ENCODE measurements around the gene TRMO. TPM values are rescaled to one million over a fixed set of nuclear protein-coding genes. Genes with fewer than 3 reads are reported as not detected.
A peak's percentile ranks its signal among the peaks of the same experiment; 100 is the strongest.

The TRMO gene
- total RNA-seq, 2 experiments from 2014 or later = 14.9 to 15.4 TPM

- Mint-ChIP-seq H3K36me3 (peaks cover 3% of the 10 kb centered on the region), H3K9me3 (ENCODE audit: low read depth) (peaks cover 11% of the 10 kb centered on the region), H3K4me3 (no peak overlapping the region), H3K27ac (no peak overlapping the region), H3K4me1 (peaks cover under 1% of the 10 kb centered on the region), H3K27me3 (peaks cover 77% of the 10 kb centered on the region)
- ATAC-seq (no peak), DNase-seq (no peak)
- CTCF ChIA-PET = interaction anchor here (3.2 kb wide), 1 partner anchor 38 kb away, joined by 11 read pairs; no protein-coding TSS in a partner anchor
These were observed 59.0 kb downstream of the TRMO start for GRCh38 chr9:97863314-97863713.

DNA sequence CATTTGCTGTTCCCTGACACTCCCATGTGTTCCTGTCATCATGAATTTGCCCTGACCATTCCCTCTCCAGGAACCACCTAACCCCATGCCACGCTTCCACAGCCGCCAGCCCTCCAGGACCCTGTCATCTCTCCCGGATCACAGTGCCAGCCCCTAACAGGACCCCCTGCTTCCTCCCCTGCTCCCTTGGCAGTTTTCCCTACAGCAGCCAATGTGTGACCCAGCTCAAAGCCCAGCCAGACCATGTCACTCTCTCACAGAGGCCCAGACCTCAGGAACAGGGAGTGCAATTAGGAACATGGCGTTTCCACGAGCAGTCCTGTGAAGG, 61.2 kb downstream of the TRMO start:
- peaks cover 2% of the 10 kb centered on the region for H3K36me3 Mint-ChIP-seq
- peaks cover 2% of the 10 kb centered on the region for H3K9me3 Mint-ChIP-seq (ENCODE audit: low read depth)
- no peak overlapping the region for H3K27ac Mint-ChIP-seq
- CTCF ChIA-PET = no interaction called here
- ATAC-seq (no peak), DNase-seq (no peak)
- no peak overlapping the region for H3K4me3 Mint-ChIP-seq
- peaks cover 88% of the 10 kb centered on the region for H3K27me3 Mint-ChIP-seq
- H3K4me1 Mint-ChIP-seq = peaks cover 4% of the 10 kb centered on the region

- H3K9me3 Mint-ChIP-seq (ENCODE audit: low read depth) = no peaks in the 10 kb centered on the region
- DNase-seq = no peak
- no peaks in the 10 kb centered on the region for H3K36me3 Mint-ChIP-seq
- ATAC-seq = no peak
- CTCF ChIA-PET = no interaction called here
- no peak overlapping the region for H3K4me3 Mint-ChIP-seq
- H3K27me3 Mint-ChIP-seq = peaks cover 88% of the 10 kb centered on the region
- H3K27ac Mint-ChIP-seq = no peak overlapping the region
- peaks cover 4% of the 10 kb centered on the region for H3K4me1 Mint-ChIP-seq
These were observed 61.7 kb downstream of the TRMO start for GRCh38 chr9:97860451-97861147.

DNA sequence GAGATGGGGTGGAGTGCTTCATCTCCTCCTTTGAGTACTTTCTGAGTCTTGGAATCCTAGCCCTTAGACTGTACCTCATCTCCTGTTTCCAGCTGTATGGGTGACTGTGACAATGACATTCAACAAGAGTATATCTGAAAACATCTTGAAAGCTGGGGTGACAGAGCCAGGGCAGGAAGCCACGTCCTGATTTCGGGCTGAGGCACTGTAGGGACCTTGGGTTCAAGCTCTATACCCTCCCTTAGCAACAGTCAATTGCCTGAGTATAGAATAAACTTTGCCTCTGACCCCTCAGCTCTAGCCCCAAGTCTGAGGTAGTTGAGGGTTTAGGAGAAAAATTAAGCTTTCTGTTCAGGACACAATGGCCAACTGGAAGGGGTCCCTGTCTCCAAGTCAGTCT, 63.0 kb downstream of the TRMO start:
- no peak overlapping the region for H3K4me3 Mint-ChIP-seq
- peaks cover 4% of the 10 kb centered on the region for H3K4me1 Mint-ChIP-seq
- peaks cover 85% of the 10 kb centered on the region for H3K27me3 Mint-ChIP-seq
- DNase-seq = no peak
- ATAC-seq = no peak
- H3K27ac Mint-ChIP-seq = no peak overlapping the region
- CTCF ChIA-PET = interaction anchor here (0.9 to 1.7 kb wide), 2 partner anchors 10 to 31 kb away, joined by 3 to 4 read pairs; no protein-coding TSS in a partner anchor
- no peaks in the 10 kb centered on the region for H3K36me3 Mint-ChIP-seq
- H3K9me3 Mint-ChIP-seq (ENCODE audit: low read depth) = no peaks in the 10 kb centered on the region

DNA sequence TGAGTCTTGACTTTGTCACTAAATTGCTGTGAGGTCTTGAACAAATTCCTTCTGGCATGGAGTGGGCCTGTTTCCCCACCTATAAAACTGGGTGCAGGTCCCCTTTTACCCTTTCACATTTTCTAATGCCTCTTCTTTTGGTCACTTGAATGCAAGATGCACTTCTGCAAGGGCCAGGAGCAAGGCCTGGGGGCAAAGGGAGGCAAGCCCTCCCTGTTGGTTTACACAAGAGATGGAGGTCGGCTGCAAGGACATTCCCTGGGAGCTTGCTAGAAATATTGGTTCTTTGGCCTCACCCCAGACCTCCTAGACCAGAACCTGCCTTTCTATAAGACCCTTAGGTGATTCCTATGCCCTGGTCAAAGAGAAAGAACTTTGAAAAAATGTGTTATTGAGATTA, 63.5 kb downstream of the TRMO start:
- ATAC-seq (no peak), DNase-seq (no peak)
- H3K27ac Mint-ChIP-seq = no peak overlapping the region
- H3K4me3 Mint-ChIP-seq = no peak overlapping the region
- CTCF ChIA-PET = interaction anchor here (0.9 to 1.7 kb wide), 2 partner anchors 9 to 32 kb away, joined by 3 to 4 read pairs; no protein-coding TSS in a partner anchor
- H3K4me1 Mint-ChIP-seq = peaks cover 7% of the 10 kb centered on the region
- no peaks in the 10 kb centered on the region for H3K9me3 Mint-ChIP-seq (ENCODE audit: low read depth)
- H3K27me3 Mint-ChIP-seq = peaks cover 85% of the 10 kb centered on the region
- peaks cover 2% of the 10 kb centered on the region for H3K36me3 Mint-ChIP-seq

- DNase-seq (no peak), ATAC-seq (no peak)
- CTCF ChIA-PET = interaction anchor here (1.7 kb wide), 1 partner anchor 32 kb away, joined by 4 read pairs; no protein-coding TSS in a partner anchor
- H3K4me1 Mint-ChIP-seq = peaks cover 7% of the 10 kb centered on the region
- peaks cover 86% of the 10 kb centered on the region for H3K27me3 Mint-ChIP-seq
- H3K9me3 Mint-ChIP-seq (ENCODE audit: low read depth) = no peaks in the 10 kb centered on the region
- no peak overlapping the region for H3K4me3 Mint-ChIP-seq
- H3K27ac Mint-ChIP-seq = no peak overlapping the region
- H3K36me3 Mint-ChIP-seq = peaks cover 2% of the 10 kb centered on the region
These were observed 63.9 kb downstream of the TRMO start for GRCh38 chr9:97858393-97858713.

DNA sequence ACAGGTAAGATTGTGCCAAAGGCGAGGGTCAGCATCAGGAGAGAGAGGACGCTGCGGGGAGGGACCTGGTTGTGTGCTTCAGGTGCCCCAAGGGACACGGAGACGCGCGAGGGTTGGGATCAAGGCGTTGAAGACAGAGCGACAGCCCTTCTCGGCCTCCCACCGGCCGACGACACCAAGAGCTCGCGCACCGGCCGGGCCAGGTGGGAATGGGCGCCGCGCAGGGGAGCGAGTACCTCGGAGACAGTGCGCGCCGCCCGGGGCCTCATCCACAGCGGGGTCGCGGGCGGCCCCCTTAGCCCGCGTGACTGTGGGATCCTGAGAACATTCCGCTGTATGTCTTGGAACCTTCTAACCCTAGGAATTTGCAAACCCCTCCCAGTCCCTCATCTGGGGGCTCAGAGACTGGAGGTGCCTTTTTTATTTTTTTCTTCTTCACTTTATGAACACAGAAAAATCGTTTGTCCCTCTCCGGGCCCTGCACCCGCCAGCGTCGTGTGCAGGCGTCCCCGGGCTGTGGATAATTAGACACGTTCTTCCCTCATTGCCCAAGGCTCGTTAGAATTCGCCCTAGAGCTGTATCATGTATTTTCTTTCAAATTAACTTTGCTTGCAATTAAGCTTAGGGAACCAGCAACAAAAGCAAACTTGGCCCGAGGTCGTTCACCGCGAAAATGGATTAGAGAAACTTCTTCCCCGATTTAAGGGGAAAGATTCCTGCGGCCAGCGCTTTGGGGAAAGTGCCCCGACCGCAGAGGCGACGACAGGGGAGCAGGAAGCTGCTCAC, 64.5 kb downstream of the TRMO start:
- no peak for ATAC-seq
- Mint-ChIP-seq H3K9me3 (ENCODE audit: low read depth) (no peaks in the 10 kb centered on the region), H3K4me3 (no peak overlapping the region), H3K27me3 (peaks cover 85% of the 10 kb centered on the region), H3K36me3 (peaks cover 2% of the 10 kb centered on the region), H3K4me1 (peaks cover 9% of the 10 kb centered on the region), H3K27ac (no peak overlapping the region)
- no peak for DNase-seq
- CTCF ChIA-PET = interaction anchor here (1.7 kb wide), 1 partner anchor 33 kb away, joined by 4 read pairs; no protein-coding TSS in a partner anchor

DNA sequence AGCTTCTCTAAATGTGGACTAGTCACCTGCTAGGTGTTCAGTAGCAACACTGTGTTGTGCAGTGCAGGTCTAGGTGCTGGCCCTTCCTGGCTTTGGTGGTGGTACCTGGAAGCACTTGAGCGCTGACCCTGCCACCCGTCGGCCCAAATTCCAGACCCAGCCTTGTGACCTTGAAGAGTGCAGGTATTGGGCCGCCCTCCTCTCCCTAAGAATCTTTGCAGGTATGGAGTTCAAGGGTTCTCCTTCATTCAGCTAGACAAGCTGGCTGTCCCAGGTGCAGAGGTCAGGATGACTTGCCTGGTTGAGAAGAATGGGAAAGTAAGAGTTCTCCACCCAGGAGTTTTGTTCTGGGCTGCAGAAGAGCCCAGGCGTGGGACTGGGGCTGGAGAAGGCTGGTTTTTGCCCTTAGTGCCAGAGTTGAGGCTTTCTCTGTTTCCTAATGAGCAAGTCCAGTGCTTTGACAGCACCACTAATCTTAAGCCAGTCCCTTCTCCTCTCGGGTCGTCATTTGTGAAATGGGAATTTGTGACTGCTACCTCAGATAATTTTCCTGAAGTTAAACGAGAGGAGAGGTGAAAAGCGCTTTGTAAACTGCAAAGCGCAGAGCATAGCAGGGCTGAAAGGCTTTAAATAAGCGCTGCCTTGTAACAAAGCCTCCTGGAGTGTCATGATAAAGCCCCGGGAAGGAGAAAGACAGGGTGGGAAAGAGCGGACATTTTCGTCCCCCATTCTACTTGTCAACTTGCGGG, 65.3 kb downstream of the TRMO start:
- ATAC-seq = no peak
- no peaks in the 10 kb centered on the region for H3K9me3 Mint-ChIP-seq (ENCODE audit: low read depth)
- no peak overlapping the region for H3K4me3 Mint-ChIP-seq
- DNase-seq = no peak
- H3K36me3 Mint-ChIP-seq = peaks cover 2% of the 10 kb centered on the region
- H3K27me3 Mint-ChIP-seq = peaks cover 85% of the 10 kb centered on the region
- H3K4me1 Mint-ChIP-seq = peaks cover 9% of the 10 kb centered on the region
- CTCF ChIA-PET = no interaction called here
- no peak overlapping the region for H3K27ac Mint-ChIP-seq

GRCh38 chr9:97855899-97856298, 66.4 kb downstream of the TRMO start:
- H3K27ac Mint-ChIP-seq = no peak overlapping the region
- no peak overlapping the region for H3K4me3 Mint-ChIP-seq
- H3K27me3 Mint-ChIP-seq = peaks cover 84% of the 10 kb centered on the region
- no peak for ATAC-seq
- peaks cover 12% of the 10 kb centered on the region for H3K4me1 Mint-ChIP-seq
- H3K9me3 Mint-ChIP-seq (ENCODE audit: low read depth) = no peaks in the 10 kb centered on the region
- no peak for DNase-seq
- CTCF ChIA-PET = no interaction called here
- H3K36me3 Mint-ChIP-seq = peaks cover 2% of the 10 kb centered on the region

- peaks cover 12% of the 10 kb centered on the region for H3K4me1 Mint-ChIP-seq
- CTCF ChIA-PET = no interaction called here
- ATAC-seq = no peak
- no peak for DNase-seq
- peaks cover 2% of the 10 kb centered on the region for H3K36me3 Mint-ChIP-seq
- no peaks in the 10 kb centered on the region for H3K9me3 Mint-ChIP-seq (ENCODE audit: low read depth)
- H3K4me3 Mint-ChIP-seq = peak overlapping the region; percentile 10
- peaks cover 86% of the 10 kb centered on the region for H3K27me3 Mint-ChIP-seq
- H3K27ac Mint-ChIP-seq = no peak overlapping the region
These were observed 66.8 kb downstream of the TRMO start for GRCh38 chr9:97855486-97855875.

DNA sequence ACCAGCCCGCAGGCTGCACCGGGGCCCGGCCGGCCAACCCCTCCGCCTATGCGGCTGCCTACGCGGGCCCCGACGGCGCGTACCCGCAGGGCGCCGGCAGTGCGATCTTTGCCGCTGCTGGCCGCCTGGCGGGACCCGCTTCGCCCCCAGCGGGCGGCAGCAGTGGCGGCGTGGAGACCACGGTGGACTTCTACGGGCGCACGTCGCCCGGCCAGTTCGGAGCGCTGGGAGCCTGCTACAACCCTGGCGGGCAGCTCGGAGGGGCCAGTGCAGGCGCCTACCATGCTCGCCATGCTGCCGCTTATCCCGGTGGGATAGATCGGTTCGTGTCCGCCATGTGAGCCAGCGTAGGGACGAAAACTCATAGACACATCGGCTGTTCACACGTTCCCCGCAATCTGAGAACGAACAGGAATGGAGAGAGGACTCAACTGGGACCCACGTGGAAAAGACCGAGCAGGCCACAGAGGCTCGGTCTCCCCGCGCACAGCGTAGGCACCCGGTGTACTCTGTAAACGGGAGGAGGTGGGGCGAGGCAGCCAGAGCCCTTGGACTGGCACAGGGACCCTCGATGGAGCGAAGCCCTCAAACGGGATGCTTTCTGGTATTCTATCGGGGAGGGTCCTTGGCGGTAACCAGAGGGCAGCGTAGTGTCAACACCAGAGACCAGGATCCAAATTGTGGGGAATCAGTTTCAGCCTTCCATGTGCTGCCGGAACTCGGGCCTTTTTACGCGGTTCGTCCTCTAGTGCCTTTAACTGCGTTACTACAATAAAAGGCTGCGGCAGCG, 67.4 kb downstream of the TRMO start:
- peaks cover 2% of the 10 kb centered on the region for H3K36me3 Mint-ChIP-seq
- CTCF ChIA-PET = interaction anchor here (1.0 to 1.2 kb wide), 2 partner anchors 13 to 158 kb away, joined by 4 read pairs; partner anchors contain the start of gene XPA

More for the DNA sequence above, 67.4 kb downstream of the TRMO start:
- no peak for DNase-seq
- Mint-ChIP-seq H3K4me3 (peak overlapping the region; percentile 10), H3K27ac (no peak overlapping the region), H3K27me3 (peaks cover 86% of the 10 kb centered on the region), H3K4me1 (peaks cover 12% of the 10 kb centered on the region), H3K9me3 (ENCODE audit: low read depth) (no peaks in the 10 kb centered on the region)
- ATAC-seq = no peak

Measured in activated CD8-positive, alpha-beta memory T cell treated with anti-CD3 and anti-CD28 coated beads, Interleukin-2, amount 10 ng/mL, durations not matched to agents 7 days and 5 days (primary cell).